HepG2 (cell line): Measurements from ENCODE around the gene SLC41A1. TPM values are rescaled to one million over a fixed set of nuclear protein-coding genes. Genes with fewer than 3 reads are reported as not detected.

Experiments used
- ATAC-seq: fragments of 200-7000 bp; cut with Tn5 transposase; 3 replicates; pipeline ENCODE4 v1.9.1; 2020; ENCODE audit warnings: mild to moderate bottlenecking, moderate library complexity
- BruUV-seq: library from RNA; stranded (reverse); fragments of 400-500 nt; replicated peaks from 2 replicates; lab custom pipeline; 2021; lab: Mats Ljungman, UMichigan
- CTCF ChIA-PET: fragments of 300-600 bp; formaldehyde crosslinking; extraction: SDS; loops from one replicate; lab custom pipeline; 2021; ENCODE audit warnings: low total read pairs, inconsistent platforms, low intra/inter-chr PET ratio; lab: Yijun Ruan, JAX
- POLR2A ChIA-PET: fragments of 350-600 bp; sonication (Branson Sonifier 250); formaldehyde crosslinking; loops from one replicate; lab custom pipeline; 2020; ENCODE audit warnings: antibody characterized with exemption, inconsistent platforms; lab: Yijun Ruan, JAX
- DNase-seq: peaks from one replicate; pipeline ENCODE4 v3.0.0-alpha.2; 2015; ENCODE audit warnings: low spot score
- FAIRE-seq: peaks from 3 replicates; lab custom pipeline; 2011; peaks lifted over from hg19 to GRCh38; lab: Jason Lieb, UNC
- H2AFZ ChIP-seq: one replicate; pipeline ENCODE4 v1.6.1; 2011; ENCODE audit warnings: low read length, inconsistent platforms
- H3K27ac ChIP-seq: fragments of 300-600 bp; 3 replicates; pipeline ENCODE4 v1.8.0; 2011; ENCODE audit warnings: mixed run types, mild to moderate bottlenecking, mixed read lengths, low read length, inconsistent platforms; ENCODE audit not compliant: insufficient read depth; ENCODE audit errors: extremely low read length
- H3K27me3 ChIP-seq, 2 experiments: fragments of 200-600 bp in 1 of 2; 2 replicates in 1 of 2; 3 replicates in 1 of 2; pipeline versions ENCODE4 v1.6.0 to v1.8.0; 2011; ENCODE audit warnings: low read length in 2 of 2, mild to moderate bottlenecking in 2 of 2, moderate library complexity in 2 of 2, inconsistent platforms in 1 of 2; ENCODE audit not compliant: insufficient read depth in 2 of 2, control insufficient read depth in 1 of 2
- H3K36me3 ChIP-seq, 2 experiments: fragments of 200-600 bp in 1 of 2; replicated peaks in 1 of 2; 2 replicates in 1 of 2; 3 replicates in 1 of 2; pipeline versions ENCODE4 v1.5.1 to v1.8.0; 2011; ENCODE audit warnings: low read length in 2 of 2, inconsistent platforms in 1 of 2; ENCODE audit not compliant: insufficient read depth in 2 of 2, control insufficient read depth in 1 of 2
- H3K4me1 ChIP-seq: 2 replicates; pipeline ENCODE4 v1.5.1; 2012; ENCODE audit warnings: low read length, inconsistent platforms; ENCODE audit not compliant: insufficient read depth
- H3K4me2 ChIP-seq: 2 replicates; pipeline ENCODE4 v1.6.0; 2011; ENCODE audit warnings: low read depth, low read length, inconsistent platforms
- H3K4me3 ChIP-seq, 3 experiments: fragments of 200-600 bp in 1 of 3; sonication (generic), shearing (Covaris generic) in 1 of 3; replicated peaks in 1 of 3; 2 replicates each; pipeline ENCODE4 v1.5.1; 2011 to 2016; ENCODE audit warnings: low read length in 3 of 3, inconsistent platforms in 2 of 3, low read depth in 2 of 3, mild to moderate bottlenecking in 2 of 3, control low read depth in 1 of 3, mixed read lengths in 1 of 3; ENCODE audit not compliant: insufficient read depth in 1 of 3
- H3K79me2 ChIP-seq: one replicate; pipeline ENCODE4 v1.6.1; 2011; ENCODE audit warnings: low read length, inconsistent platforms; ENCODE audit not compliant: insufficient read depth
- H3K9ac ChIP-seq: 2 replicates; pipeline ENCODE4 v1.6.0; 2011; ENCODE audit warnings: mild to moderate bottlenecking, low read depth, low read length, inconsistent platforms; ENCODE audit not compliant: insufficient read depth
- H3K9me3 ChIP-seq: 2 replicates; pipeline ENCODE4 v1.5.1; 2012; ENCODE audit warnings: mild to moderate bottlenecking, low read length
- H4K20me1 ChIP-seq: 2 replicates; pipeline ENCODE4 v1.6.0; 2011; ENCODE audit warnings: inconsistent platforms, mild to moderate bottlenecking, low read length, moderate library complexity; ENCODE audit not compliant: insufficient read depth
- ELF1 ChIP-seq: sonication (generic); formaldehyde crosslinking; IDR thresholded peaks from 2 replicates; pipeline ENCODE4 v1.4.0; 2020; ENCODE audit warnings: missing genetic modification reagents
- GABPA ChIP-seq, 2 experiments: IDR thresholded peaks; 2 replicates each; pipeline ENCODE4 v1.6.1; 2011 to 2016; ENCODE audit warnings: low read depth in 2 of 2, low read length in 1 of 2, missing biosample characterization in 1 of 2, missing genetic modification characterization in 1 of 2
- HCFC1 ChIP-seq: fragments of 150-350 bp; IDR thresholded peaks from 2 replicates; pipeline ENCODE4 v1.6.1; 2014; ENCODE audit warnings: low read depth, low read length
- POLR2AphosphoS2 ChIP-seq: IDR thresholded peaks from 2 replicates; pipeline ENCODE4 v1.6.1; 2011; ENCODE audit warnings: low read depth, low read length, improper control_type of control experiment
- SAP130 ChIP-seq: IDR thresholded peaks from 2 replicates; pipeline ENCODE4 v1.6.1; 2016; ENCODE audit warnings: low read depth
- ZNF160 ChIP-seq: sonication (generic); formaldehyde crosslinking; IDR thresholded peaks from 2 replicates; pipeline ENCODE4 v1.8.0; 2022; ENCODE audit warnings: mild to moderate bottlenecking, inconsistent platforms, missing genetic modification reagents
- ZNF264 ChIP-seq: sonication (generic); formaldehyde crosslinking; IDR thresholded peaks from 2 replicates; pipeline ENCODE4 v1.4.0; 2020; ENCODE audit warnings: missing genetic modification reagents
- ZNF781 ChIP-seq: sonication (generic); formaldehyde crosslinking; IDR thresholded peaks from 2 replicates; pipeline ENCODE4 v1.5.1; 2020; ENCODE audit warnings: borderline replicate concordance, mild to moderate bottlenecking, missing genetic modification reagents; ENCODE audit errors: not compliant biosample characterization
- WGBS: methylation state at CpG from one replicate; pipeline ENCODE4 v1.1.6; 2017; ENCODE audit warnings: low lambda C conversion rate; 5-methylcytosine and 5-hydroxymethylcytosine counted together
- in situ Hi-C: cut with HindIII; loops from 2 replicates; pipeline ENCODE4 v1.10.0; 2017; ENCODE audit warnings: low pct_unique_long_range_greater_than_20kb; ENCODE audit not compliant: extremely low pct_ligation_motif_present
- intact Hi-C: fragments of 100-400 bp; cut with micrococcal nuclease; formaldehyde crosslinking; loops from one replicate; pipeline ENCODE4 v1.10.0; 2022; ENCODE audit not compliant: unreplicated experiment
- polyA plus RNA-seq, 8 experiments: library from polyadenylated mRNA; depleted of rRNA in 3 of 8; stranded (reverse) in 7 of 8; unstranded in 1 of 8; fragments of >200 nt; fragmentation: Illumina TruSeq in 4 of 8; extraction: Trizol in 4 of 8; gene quantifications; 2 replicates each; pipeline versions ENCODE4 v1.2.1 to v1.2.3, GENCODE V29; 2011 to 2016; ENCODE audit warnings: low read depth in 4 of 8, missing spikeins in 1 of 8, mixed read lengths in 1 of 8; ENCODE audit not compliant: insufficient read depth in 1 of 8
- total RNA-seq, 5 experiments: library from RNA; depleted of rRNA; stranded (reverse); fragments of >200 nt; fragmentation: Illumina TruSeq; extraction: Trizol; gene quantifications; 2 replicates each; pipeline ENCODE4 v1.2.3, GENCODE V29; 2016; ENCODE audit warnings: low read depth in 1 of 5
- TF ChIP-seq, protein P1 (sequence below): sonication (generic); IDR thresholded peaks from 2 replicates; pipeline ENCODE4 v1.6.1; 2016; ENCODE audit warnings: low read depth, borderline replicate concordance
- TF ChIP-seq, protein P2 (sequence below): fragments of 450-650 bp; IDR thresholded peaks from 2 replicates; pipeline ENCODE4 v1.6.1; 2017; ENCODE audit warnings: mild to moderate bottlenecking
- TF ChIP-seq, protein P3 (sequence below): sonication (generic); formaldehyde crosslinking; IDR thresholded peaks from 2 replicates; pipeline ENCODE4 v1.4.0; 2020; ENCODE audit warnings: missing genetic modification reagents

SLC41A1 gene
- total and polyA plus RNA-seq, 2 of the 13 experiments (the other 11 are each of a cell fraction or from before 2014, with no cell fraction given): 2.2 to 4.6 TPM

- Histone ChIP-seq H2AFZ (no peak overlapping the region), H3K27me3 (peaks cover 0 to 35% of the 10 kb centered on the region in 2 experiments; a peak in 2 of 5 replicates), H3K36me3 (no peaks in the 10 kb centered on the region)
- in situ Hi-C loops: no loop called here
- TF ChIP-seq ELF1 (CRISPR knock-in tag) (peak; percentile 36; the same call in 1 of the 2 replicates), HCFC1 (no peak), SAP130 (CRISPR knock-in tag) (peak; percentile 26; the same call in 1 of the 2 replicates), ZNF781 (no peak), POLR2AphosphoS2 (no peak), GABPA (IDR thresholded peaks at IDR 0.05; ENCODE audit: low read depth, low read length) (no peak), GABPA (CRISPR knock-in tag; IDR thresholded peaks at IDR 0.05; ENCODE audit: low read depth) (peak; percentile 71)
- TF ChIP-seq, protein P1, sequence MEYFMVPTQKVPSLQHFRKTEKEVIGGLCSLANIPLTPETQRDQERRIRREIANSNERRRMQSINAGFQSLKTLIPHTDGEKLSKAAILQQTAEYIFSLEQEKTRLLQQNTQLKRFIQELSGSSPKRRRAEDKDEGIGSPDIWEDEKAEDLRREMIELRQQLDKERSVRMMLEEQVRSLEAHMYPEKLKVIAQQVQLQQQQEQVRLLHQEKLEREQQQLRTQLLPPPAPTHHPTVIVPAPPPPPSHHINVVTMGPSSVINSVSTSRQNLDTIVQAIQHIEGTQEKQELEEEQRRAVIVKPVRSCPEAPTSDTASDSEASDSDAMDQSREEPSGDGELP: peak; percentile 47; the same call in 1 of the 2 replicates
- TF ChIP-seq, all 625 proteins: peak for 4
- ChIA-PET POLR2A (no interaction called here), CTCF (no interaction called here)
- DNase-seq (no peak), FAIRE-seq (no peak), ATAC-seq (no peak; the same call in 2 of the 3 replicates)
- Histone ChIP-seq H4K20me1 (no peaks in the 10 kb centered on the region), H3K4me2 (no peak overlapping the region), H3K4me3 (no peak overlapping the region), H3K9ac (no peak overlapping the region), H3K9me3 (no peaks in the 10 kb centered on the region), H3K4me1 (no peaks in the 10 kb centered on the region), H3K79me2 (no peaks in the 10 kb centered on the region), H3K27ac (no peak overlapping the region)
- BruUV-seq: no TSS peak
- 45% methylated on average over 6 of the region's 6 CpGs for WGBS
- intact Hi-C loops: no loop called here
These were observed 19.3 kb upstream of the SLC41A1 start for GRCh38 chr1:205832326-205832751.

GRCh38 chr1:205827623-205828022 is 14.6 kb upstream of the SLC41A1 start:
- peak; percentile 77 for ATAC-seq
- in situ Hi-C loops: no loop called here
- TF ChIP-seq, protein P2, sequence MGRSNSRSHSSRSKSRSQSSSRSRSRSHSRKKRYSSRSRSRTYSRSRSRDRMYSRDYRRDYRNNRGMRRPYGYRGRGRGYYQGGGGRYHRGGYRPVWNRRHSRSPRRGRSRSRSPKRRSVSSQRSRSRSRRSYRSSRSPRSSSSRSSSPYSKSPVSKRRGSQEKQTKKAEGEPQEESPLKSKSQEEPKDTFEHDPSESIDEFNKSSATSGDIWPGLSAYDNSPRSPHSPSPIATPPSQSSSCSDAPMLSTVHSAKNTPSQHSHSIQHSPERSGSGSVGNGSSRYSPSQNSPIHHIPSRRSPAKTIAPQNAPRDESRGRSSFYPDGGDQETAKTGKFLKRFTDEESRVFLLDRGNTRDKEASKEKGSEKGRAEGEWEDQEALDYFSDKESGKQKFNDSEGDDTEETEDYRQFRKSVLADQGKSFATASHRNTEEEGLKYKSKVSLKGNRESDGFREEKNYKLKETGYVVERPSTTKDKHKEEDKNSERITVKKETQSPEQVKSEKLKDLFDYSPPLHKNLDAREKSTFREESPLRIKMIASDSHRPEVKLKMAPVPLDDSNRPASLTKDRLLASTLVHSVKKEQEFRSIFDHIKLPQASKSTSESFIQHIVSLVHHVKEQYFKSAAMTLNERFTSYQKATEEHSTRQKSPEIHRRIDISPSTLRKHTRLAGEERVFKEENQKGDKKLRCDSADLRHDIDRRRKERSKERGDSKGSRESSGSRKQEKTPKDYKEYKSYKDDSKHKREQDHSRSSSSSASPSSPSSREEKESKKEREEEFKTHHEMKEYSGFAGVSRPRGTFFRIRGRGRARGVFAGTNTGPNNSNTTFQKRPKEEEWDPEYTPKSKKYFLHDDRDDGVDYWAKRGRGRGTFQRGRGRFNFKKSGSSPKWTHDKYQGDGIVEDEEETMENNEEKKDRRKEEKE: no peak
- TF ChIP-seq ZNF781 (no peak), ZNF264 (no peak), ZNF160 (CRISPR knock-in tag) (no peak)
- TF ChIP-seq, protein P3, sequence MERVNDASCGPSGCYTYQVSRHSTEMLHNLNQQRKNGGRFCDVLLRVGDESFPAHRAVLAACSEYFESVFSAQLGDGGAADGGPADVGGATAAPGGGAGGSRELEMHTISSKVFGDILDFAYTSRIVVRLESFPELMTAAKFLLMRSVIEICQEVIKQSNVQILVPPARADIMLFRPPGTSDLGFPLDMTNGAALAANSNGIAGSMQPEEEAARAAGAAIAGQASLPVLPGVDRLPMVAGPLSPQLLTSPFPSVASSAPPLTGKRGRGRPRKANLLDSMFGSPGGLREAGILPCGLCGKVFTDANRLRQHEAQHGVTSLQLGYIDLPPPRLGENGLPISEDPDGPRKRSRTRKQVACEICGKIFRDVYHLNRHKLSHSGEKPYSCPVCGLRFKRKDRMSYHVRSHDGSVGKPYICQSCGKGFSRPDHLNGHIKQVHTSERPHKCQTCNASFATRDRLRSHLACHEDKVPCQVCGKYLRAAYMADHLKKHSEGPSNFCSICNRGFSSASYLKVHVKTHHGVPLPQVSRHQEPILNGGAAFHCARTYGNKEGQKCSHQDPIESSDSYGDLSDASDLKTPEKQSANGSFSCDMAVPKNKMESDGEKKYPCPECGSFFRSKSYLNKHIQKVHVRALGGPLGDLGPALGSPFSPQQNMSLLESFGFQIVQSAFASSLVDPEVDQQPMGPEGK (CRISPR knock-in tag): no peak

More at GRCh38 chr1:205827623-205828022, 14.6 kb upstream of the SLC41A1 start:
- CTCF ChIA-PET: no interaction called here
- DNase-seq: no peak
- intact Hi-C loops: no loop called here
- no peak overlapping the region for H2AFZ ChIP-seq
- H3K4me2 ChIP-seq: no peak overlapping the region
- H3K9me3 ChIP-seq: no peaks in the 10 kb centered on the region
- no peak overlapping the region for H3K27ac ChIP-seq
- FAIRE-seq: no peak
- no peaks in the 10 kb centered on the region for H3K79me2 ChIP-seq
- no peak overlapping the region for H3K4me3 ChIP-seq
- BruUV-seq: no TSS peak
- H4K20me1 ChIP-seq: no peaks in the 10 kb centered on the region
- H3K27me3 ChIP-seq: peaks cover 0 to 31% of the 10 kb centered on the region in 2 experiments; a peak in 2 of 5 replicates
- no peaks in the 10 kb centered on the region for H3K36me3 ChIP-seq
- H3K4me1 ChIP-seq: no peaks in the 10 kb centered on the region
- POLR2A ChIA-PET: no interaction called here
- WGBS: 0% methylated on average over 1 of the region's 1 CpG
- no peak overlapping the region for H3K9ac ChIP-seq
